K562 (cell line): ENCODE data around the gene DNAJC17. TPM values are rescaled to one million over a fixed set of nuclear protein-coding genes. Genes with fewer than 3 reads are reported as not detected.

Experiments used
- ARID2 ChIP-seq: fragments of 450-650 bp; IDR thresholded peaks from 2 replicates; pipeline ENCODE4 v1.6.1; 2017; ENCODE audit warnings: antibody characterized with exemption, mild to moderate bottlenecking
- ESRRB ChIP-seq: fragments of 250-450 bp; sonication (Bioruptor Pico); IDR thresholded peaks from 2 replicates; pipeline ENCODE4 v1.5.0; 2020; ENCODE audit warnings: mild to moderate bottlenecking, moderate library complexity, borderline replicate concordance
- HDAC1 ChIP-seq, 2 experiments: fragments of 450-650 bp; IDR thresholded peaks; 2 replicates each; pipeline ENCODE4 v1.6.1; 2016 to 2017; ENCODE audit warnings: inconsistent platforms in 1 of 2, mild to moderate bottlenecking in 1 of 2, moderate library complexity in 1 of 2
- HDAC2 ChIP-seq: fragments of 450-650 bp; IDR thresholded peaks from 2 replicates; pipeline ENCODE4 v1.6.1; 2016; ENCODE audit warnings: mild to moderate bottlenecking
- JUNB ChIP-seq: fragments of 450-650 bp; formaldehyde crosslinking; conservative IDR thresholded peaks from 2 replicates; pipeline ENCODE4 v1.4.0; 2020; ENCODE audit warnings: mild to moderate bottlenecking
- PTRF ChIP-seq: fragments of 450-650 bp; IDR thresholded peaks from 2 replicates; pipeline ENCODE4 v1.6.1; 2016; ENCODE audit warnings: mild to moderate bottlenecking, missing genetic modification characterization, missing compliant biosample characterization
- SIN3A ChIP-seq, 2 experiments: fragments of 150-350 bp in 1 of 2; IDR thresholded peaks; 2 replicates each; pipeline ENCODE4 v1.6.1; 2011 to 2016; ENCODE audit warnings: borderline replicate concordance in 2 of 2, low read depth in 2 of 2, low read length in 2 of 2, mild to moderate bottlenecking in 2 of 2, moderate library complexity in 2 of 2; ENCODE audit not compliant: control insufficient read depth in 1 of 2
- SMAD2 ChIP-seq: fragments of 150-350 bp; IDR thresholded peaks from 2 replicates; pipeline ENCODE4 v1.6.1; 2014; ENCODE audit warnings: low read depth, mild to moderate bottlenecking, low read length
- ZNF384 ChIP-seq: IDR thresholded peaks from 2 replicates; pipeline ENCODE4 v1.6.1; 2012; ENCODE audit warnings: low read depth, low read length, improper control_type of control experiment
- ZNF436 ChIP-seq: fragments of 250-450, 450-650 bp; sonication (Bioruptor Pico); formaldehyde crosslinking; IDR thresholded peaks from 2 replicates; pipeline ENCODE4 v1.7.0; 2020; ENCODE audit warnings: mild to moderate bottlenecking
- polyA plus RNA-seq, 8 experiments: library from polyadenylated mRNA; depleted of rRNA in 4 of 8; stranded (reverse) in 5 of 8; unstranded in 3 of 8; fragments of >200 nt; fragmentation: Nextera tagmentation in 2 of 8; fragmentation: Illumina TruSeq in 1 of 8; extraction: Ambion mirVana in 2 of 8; extraction: Trizol in 1 of 8; gene quantifications; 2 replicates each; pipeline versions ENCODE4 v1.2.1 to v1.2.3, GENCODE V29; 2011 to 2014; ENCODE audit warnings: inconsistent platforms in 1 of 8, missing spikeins in 1 of 8
- total RNA-seq, 7 experiments: library from RNA; depleted of rRNA in 6 of 7; stranded (reverse); fragments of >200 nt in 6 of 7; fragmentation: Illumina TruSeq in 2 of 7; extraction: Trizol in 2 of 7; gene quantifications; 2 replicates each; pipeline versions ENCODE4 v1.2.1 to v1.2.3, GENCODE V29; 2011 to 2021; ENCODE audit warnings: low replicate concordance in 1 of 7
- TF ChIP-seq, protein P1 (sequence below): fragments of 250-450 bp; sonication (Bioruptor Pico); IDR thresholded peaks from 2 replicates; pipeline ENCODE4 v1.5.0; 2022; ENCODE audit warnings: mild to moderate bottlenecking
- TF ChIP-seq, protein P2 (sequence below): IDR thresholded peaks from 2 replicates; pipeline ENCODE4 v1.6.1; 2014; ENCODE audit warnings: antibody characterized with exemption
- TF ChIP-seq, protein P3 (sequence below): IDR thresholded peaks from 2 replicates; pipeline ENCODE4 v1.6.1; 2016; ENCODE audit warnings: missing genetic modification characterization, missing compliant biosample characterization
- TF ChIP-seq, protein P4 (sequence below), 2 experiments: fragments of 450-650 bp; IDR thresholded peaks; 2 replicates each; pipeline ENCODE4 v1.6.1; 2016
- TF ChIP-seq, protein P5 (sequence below): fragments of 450-650 bp; IDR thresholded peaks from 2 replicates; pipeline ENCODE4 v1.6.1; 2016
- TF ChIP-seq, protein P6 (sequence below): sonication (generic); formaldehyde crosslinking; IDR thresholded peaks from 2 replicates; pipeline ENCODE4 v1.8.0; 2022; ENCODE audit warnings: missing genetic modification reagents, mild to moderate bottlenecking, moderate library complexity, borderline replicate concordance

The DNAJC17 gene
- total and polyA plus RNA-seq, 9 of the 15 experiments (the other 6 are each of a cell fraction or from before 2014, with no cell fraction given) = 2.4 to 79.4 (median 44.2) TPM

DNA sequence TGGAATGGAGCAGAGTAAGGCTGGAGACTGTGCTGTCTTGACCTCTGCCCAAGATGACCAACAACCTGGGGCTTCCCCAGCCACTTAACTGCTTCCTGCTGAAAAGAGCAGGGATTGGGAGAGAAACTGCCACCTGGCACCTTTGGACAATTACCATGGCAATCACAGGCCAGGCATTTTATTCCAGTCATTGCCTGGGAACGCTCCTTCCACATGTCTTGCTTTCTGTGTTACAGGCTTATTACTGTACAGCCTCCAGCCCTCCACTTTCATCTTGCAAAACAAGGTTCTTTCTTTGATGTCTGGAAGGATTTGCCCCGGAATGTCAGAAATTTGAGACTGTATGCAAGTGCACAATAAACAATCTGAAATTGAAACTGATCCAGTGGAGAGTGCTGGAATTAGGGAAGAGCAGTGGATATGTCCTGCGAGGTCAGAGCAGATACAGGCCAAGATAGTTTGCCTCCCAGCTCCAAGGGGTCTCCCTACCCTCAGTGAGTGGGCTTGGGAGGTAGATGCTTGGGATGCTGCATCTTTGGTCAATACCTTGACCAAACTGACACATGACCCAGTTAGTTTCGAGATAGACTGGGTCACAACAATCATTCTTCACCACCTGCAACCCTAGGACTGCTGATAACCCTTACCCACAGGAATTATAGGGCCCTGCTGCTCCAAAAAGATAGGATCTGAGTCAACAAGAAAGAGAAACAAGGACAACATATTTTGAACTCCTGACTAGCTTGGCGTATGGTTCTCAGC, 18.6 kb upstream of the DNAJC17 start (continued):
- TF ChIP-seq, protein P1, sequence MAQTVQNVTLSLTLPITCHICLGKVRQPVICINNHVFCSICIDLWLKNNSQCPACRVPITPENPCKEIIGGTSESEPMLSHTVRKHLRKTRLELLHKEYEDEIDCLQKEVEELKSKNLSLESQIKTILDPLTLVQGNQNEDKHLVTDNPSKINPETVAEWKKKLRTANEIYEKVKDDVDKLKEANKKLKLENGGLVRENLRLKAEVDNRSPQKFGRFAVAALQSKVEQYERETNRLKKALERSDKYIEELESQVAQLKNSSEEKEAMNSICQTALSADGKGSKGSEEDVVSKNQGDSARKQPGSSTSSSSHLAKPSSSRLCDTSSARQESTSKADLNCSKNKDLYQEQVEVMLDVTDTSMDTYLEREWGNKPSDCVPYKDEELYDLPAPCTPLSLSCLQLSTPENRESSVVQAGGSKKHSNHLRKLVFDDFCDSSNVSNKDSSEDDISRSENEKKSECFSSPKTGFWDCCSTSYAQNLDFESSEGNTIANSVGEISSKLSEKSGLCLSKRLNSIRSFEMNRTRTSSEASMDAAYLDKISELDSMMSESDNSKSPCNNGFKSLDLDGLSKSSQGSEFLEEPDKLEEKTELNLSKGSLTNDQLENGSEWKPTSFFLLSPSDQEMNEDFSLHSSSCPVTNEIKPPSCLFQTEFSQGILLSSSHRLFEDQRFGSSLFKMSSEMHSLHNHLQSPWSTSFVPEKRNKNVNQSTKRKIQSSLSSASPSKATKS = no peak
- TF ChIP-seq, protein P2, sequence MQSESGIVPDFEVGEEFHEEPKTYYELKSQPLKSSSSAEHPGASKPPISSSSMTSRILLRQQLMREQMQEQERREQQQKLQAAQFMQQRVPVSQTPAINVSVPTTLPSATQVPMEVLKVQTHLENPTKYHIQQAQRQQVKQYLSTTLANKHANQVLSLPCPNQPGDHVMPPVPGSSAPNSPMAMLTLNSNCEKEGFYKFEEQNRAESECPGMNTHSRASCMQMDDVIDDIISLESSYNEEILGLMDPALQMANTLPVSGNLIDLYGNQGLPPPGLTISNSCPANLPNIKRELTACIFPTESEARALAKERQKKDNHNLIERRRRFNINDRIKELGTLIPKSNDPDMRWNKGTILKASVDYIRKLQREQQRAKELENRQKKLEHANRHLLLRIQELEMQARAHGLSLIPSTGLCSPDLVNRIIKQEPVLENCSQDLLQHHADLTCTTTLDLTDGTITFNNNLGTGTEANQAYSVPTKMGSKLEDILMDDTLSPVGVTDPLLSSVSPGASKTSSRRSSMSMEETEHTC = peak; percentile 58; the same call in 1 of the 2 replicates
- TF ChIP-seq, protein P3, sequence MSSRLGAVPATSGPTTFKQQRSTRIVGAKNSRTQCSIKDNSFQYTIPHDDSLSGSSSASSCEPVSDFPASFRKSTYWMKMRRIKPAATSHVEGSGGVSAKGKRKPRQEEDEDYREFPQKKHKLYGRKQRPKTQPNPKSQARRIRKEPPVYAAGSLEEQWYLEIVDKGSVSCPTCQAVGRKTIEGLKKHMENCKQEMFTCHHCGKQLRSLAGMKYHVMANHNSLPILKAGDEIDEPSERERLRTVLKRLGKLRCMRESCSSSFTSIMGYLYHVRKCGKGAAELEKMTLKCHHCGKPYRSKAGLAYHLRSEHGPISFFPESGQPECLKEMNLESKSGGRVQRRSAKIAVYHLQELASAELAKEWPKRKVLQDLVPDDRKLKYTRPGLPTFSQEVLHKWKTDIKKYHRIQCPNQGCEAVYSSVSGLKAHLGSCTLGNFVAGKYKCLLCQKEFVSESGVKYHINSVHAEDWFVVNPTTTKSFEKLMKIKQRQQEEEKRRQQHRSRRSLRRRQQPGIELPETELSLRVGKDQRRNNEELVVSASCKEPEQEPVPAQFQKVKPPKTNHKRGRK (tag) = no peak
- TF ChIP-seq ESRRB (CRISPR knock-in tag) (no peak), ARID2 (no peak), HDAC2 (peak; percentile 92), SMAD2 (no peak), ZNF384 (no peak), SIN3A (IDR thresholded peaks at IDR 0.05; ENCODE audit: borderline replicate concordance in 2 of 2, control insufficient read depth in 1 of 2, low read depth in 2 of 2, low read length in 2 of 2) (no peak), ZNF436 (CRISPR knock-in tag) (no peak), JUNB (CRISPR knock-in tag) (no peak), HDAC1 (IDR thresholded peaks at IDR 0.05) (peak in 1 of 2 experiments; percentile 84; a peak in 2 of 4 replicates), PTRF (tag) (no peak)
- TF ChIP-seq, protein P4, sequence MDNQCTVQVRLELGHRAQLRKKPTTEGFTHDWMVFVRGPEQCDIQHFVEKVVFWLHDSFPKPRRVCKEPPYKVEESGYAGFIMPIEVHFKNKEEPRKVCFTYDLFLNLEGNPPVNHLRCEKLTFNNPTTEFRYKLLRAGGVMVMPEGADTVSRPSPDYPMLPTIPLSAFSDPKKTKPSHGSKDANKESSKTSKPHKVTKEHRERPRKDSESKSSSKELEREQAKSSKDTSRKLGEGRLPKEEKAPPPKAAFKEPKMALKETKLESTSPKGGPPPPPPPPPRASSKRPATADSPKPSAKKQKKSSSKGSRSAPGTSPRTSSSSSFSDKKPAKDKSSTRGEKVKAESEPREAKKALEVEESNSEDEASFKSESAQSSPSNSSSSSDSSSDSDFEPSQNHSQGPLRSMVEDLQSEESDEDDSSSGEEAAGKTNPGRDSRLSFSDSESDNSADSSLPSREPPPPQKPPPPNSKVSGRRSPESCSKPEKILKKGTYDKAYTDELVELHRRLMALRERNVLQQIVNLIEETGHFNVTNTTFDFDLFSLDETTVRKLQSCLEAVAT (IDR thresholded peaks at IDR 0.05) = peak in 1 of 2 experiments; percentile 99; a peak in 2 of 4 replicates
- TF ChIP-seq, protein P5, sequence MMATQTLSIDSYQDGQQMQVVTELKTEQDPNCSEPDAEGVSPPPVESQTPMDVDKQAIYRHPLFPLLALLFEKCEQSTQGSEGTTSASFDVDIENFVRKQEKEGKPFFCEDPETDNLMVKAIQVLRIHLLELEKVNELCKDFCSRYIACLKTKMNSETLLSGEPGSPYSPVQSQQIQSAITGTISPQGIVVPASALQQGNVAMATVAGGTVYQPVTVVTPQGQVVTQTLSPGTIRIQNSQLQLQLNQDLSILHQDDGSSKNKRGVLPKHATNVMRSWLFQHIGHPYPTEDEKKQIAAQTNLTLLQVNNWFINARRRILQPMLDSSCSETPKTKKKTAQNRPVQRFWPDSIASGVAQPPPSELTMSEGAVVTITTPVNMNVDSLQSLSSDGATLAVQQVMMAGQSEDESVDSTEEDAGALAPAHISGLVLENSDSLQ = peak; percentile 56; the same call in 1 of the 2 replicates
- TF ChIP-seq, protein P6, sequence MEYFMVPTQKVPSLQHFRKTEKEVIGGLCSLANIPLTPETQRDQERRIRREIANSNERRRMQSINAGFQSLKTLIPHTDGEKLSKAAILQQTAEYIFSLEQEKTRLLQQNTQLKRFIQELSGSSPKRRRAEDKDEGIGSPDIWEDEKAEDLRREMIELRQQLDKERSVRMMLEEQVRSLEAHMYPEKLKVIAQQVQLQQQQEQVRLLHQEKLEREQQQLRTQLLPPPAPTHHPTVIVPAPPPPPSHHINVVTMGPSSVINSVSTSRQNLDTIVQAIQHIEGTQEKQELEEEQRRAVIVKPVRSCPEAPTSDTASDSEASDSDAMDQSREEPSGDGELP = no peak
